Measurements from ENCODE around the gene ADH5. TPM values are rescaled to one million over a fixed set of nuclear protein-coding genes. Genes with fewer than 3 reads are reported as not detected.

The ADH5 gene
- total and polyA plus RNA-seq, 4 donors: 90.4 to 190 (median 120) TPM

DNA sequence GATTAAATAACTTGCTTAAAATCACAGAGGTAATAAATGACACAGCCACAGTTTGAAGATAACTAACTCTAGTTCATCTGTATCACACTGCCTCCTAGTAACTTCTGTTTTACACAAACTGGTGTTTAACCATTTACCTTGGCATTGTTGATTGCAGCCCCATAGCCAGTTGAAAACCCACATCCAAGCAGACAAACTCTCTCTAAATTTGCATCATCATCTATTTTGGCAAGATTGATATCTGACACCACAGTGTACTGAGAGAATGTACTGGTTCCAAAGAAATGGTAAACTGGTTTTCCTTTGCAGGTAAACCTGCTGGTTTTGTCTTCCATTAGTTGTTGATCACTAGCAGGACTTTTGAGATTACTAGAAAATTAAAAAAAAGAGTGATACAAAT is 47.7 kb upstream of the ADH5 start:
- Histone ChIP-seq H3K4me3 (ENCODE audit: low read depth in 1 of 3, low read length in 3 of 3) (no peak overlapping the region), H3K27me3 (ENCODE audit: control insufficient read depth in 4 of 4, insufficient read depth in 4 of 4, low read length in 3 of 4) (no peaks in the 10 kb centered on the region), H3K36me3 (ENCODE audit: control insufficient read depth in 4 of 4, insufficient read depth in 3 of 4, low read depth in 1 of 4, low read length in 3 of 4) (peaks cover 0 to 39% (median 10%) of the 10 kb centered on the region in 4 donors), H3K9ac (ENCODE audit: low read depth in 1 of 2, low read length in 2 of 2) (no peak overlapping the region), H3K4me1 (ENCODE audit: control insufficient read depth in 4 of 4, insufficient read depth in 4 of 4, low read length in 3 of 4) (peaks cover 7 to 47% (median 14%) of the 10 kb centered on the region in 4 donors), H3K27ac (ENCODE audit: low read depth in 1 of 2, low read length in 2 of 2) (no peak overlapping the region), H3K9me3 (ENCODE audit: control insufficient read depth in 4 of 4, low read length in 3 of 4) (no peaks in the 10 kb centered on the region)
- DNase-seq (ENCODE audit: low spot score): no peak
- TF ChIP-seq HNF4A (conservative IDR thresholded peaks at IDR 0.05) (no peak), HNF4G (IDR thresholded peaks at IDR 0.05) (no peak), RXRA (IDR thresholded peaks at IDR 0.05) (peak in 1 of 2 donors; percentile 31), FOXA2 (IDR thresholded peaks at IDR 0.05) (peak; percentile 33), NR2F2 (IDR thresholded peaks at IDR 0.05) (no peak), RAD21 (IDR thresholded peaks at IDR 0.05) (peak; percentile 11 to 25), SP1 (IDR thresholded peaks at IDR 0.05) (no peak), YY1 (IDR thresholded peaks at IDR 0.05) (peak; percentile 50)
- TF ChIP-seq, protein P1, sequence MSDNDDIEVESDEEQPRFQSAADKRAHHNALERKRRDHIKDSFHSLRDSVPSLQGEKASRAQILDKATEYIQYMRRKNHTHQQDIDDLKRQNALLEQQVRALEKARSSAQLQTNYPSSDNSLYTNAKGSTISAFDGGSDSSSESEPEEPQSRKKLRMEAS (IDR thresholded peaks at IDR 0.05): no peak
- TF ChIP-seq, protein P2, sequence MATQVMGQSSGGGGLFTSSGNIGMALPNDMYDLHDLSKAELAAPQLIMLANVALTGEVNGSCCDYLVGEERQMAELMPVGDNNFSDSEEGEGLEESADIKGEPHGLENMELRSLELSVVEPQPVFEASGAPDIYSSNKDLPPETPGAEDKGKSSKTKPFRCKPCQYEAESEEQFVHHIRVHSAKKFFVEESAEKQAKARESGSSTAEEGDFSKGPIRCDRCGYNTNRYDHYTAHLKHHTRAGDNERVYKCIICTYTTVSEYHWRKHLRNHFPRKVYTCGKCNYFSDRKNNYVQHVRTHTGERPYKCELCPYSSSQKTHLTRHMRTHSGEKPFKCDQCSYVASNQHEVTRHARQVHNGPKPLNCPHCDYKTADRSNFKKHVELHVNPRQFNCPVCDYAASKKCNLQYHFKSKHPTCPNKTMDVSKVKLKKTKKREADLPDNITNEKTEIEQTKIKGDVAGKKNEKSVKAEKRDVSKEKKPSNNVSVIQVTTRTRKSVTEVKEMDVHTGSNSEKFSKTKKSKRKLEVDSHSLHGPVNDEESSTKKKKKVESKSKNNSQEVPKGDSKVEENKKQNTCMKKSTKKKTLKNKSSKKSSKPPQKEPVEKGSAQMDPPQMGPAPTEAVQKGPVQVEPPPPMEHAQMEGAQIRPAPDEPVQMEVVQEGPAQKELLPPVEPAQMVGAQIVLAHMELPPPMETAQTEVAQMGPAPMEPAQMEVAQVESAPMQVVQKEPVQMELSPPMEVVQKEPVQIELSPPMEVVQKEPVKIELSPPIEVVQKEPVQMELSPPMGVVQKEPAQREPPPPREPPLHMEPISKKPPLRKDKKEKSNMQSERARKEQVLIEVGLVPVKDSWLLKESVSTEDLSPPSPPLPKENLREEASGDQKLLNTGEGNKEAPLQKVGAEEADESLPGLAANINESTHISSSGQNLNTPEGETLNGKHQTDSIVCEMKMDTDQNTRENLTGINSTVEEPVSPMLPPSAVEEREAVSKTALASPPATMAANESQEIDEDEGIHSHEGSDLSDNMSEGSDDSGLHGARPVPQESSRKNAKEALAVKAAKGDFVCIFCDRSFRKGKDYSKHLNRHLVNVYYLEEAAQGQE (IDR thresholded peaks at IDR 0.05): peak; percentile 19
- TF ChIP-seq, protein P3, sequence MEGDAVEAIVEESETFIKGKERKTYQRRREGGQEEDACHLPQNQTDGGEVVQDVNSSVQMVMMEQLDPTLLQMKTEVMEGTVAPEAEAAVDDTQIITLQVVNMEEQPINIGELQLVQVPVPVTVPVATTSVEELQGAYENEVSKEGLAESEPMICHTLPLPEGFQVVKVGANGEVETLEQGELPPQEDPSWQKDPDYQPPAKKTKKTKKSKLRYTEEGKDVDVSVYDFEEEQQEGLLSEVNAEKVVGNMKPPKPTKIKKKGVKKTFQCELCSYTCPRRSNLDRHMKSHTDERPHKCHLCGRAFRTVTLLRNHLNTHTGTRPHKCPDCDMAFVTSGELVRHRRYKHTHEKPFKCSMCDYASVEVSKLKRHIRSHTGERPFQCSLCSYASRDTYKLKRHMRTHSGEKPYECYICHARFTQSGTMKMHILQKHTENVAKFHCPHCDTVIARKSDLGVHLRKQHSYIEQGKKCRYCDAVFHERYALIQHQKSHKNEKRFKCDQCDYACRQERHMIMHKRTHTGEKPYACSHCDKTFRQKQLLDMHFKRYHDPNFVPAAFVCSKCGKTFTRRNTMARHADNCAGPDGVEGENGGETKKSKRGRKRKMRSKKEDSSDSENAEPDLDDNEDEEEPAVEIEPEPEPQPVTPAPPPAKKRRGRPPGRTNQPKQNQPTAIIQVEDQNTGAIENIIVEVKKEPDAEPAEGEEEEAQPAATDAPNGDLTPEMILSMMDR (IDR thresholded peaks at IDR 0.05; ENCODE audit: low read depth, low read length, missing input control): no peak
- TF ChIP-seq, protein P4, sequence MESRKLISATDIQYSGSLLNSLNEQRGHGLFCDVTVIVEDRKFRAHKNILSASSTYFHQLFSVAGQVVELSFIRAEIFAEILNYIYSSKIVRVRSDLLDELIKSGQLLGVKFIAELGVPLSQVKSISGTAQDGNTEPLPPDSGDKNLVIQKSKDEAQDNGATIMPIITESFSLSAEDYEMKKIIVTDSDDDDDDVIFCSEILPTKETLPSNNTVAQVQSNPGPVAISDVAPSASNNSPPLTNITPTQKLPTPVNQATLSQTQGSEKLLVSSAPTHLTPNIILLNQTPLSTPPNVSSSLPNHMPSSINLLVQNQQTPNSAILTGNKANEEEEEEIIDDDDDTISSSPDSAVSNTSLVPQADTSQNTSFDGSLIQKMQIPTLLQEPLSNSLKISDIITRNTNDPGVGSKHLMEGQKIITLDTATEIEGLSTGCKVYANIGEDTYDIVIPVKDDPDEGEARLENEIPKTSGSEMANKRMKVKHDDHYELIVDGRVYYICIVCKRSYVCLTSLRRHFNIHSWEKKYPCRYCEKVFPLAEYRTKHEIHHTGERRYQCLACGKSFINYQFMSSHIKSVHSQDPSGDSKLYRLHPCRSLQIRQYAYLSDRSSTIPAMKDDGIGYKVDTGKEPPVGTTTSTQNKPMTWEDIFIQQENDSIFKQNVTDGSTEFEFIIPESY (IDR thresholded peaks at IDR 0.05): no peak
- TF ChIP-seq, protein P5, sequence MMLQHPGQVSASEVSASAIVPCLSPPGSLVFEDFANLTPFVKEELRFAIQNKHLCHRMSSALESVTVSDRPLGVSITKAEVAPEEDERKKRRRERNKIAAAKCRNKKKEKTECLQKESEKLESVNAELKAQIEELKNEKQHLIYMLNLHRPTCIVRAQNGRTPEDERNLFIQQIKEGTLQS (IDR thresholded peaks at IDR 0.05): peak; percentile 49

DNA sequence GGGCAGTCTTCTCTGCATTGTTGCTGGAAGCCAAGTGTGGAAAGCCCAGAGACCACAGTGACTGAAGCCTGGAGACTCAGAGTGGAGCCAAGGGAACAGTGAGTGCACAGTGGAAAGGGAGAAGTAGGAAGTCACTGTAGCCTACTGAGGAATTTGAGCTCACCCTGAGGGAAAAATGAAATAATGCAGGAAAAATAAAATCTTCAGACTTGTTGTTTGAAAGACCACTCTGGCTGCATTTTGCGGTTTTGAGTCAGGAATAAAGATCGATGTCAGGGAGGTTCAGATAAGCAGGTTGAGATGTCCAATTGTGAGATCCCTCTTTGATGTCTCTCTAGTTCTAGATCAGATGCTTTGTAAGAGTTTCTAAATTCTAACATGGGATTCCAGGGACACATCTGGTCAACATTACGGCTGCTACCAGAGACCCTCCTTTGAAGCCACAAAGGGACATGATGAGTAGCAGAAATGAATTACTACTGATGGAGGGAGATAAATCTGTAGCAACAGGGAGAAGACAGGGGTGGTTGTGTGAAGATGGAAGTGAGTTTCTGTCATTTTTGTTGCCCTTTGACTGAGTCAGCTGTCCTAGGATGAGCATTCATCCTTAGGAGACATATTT is 47.1 kb upstream of the ADH5 start:
- H3K4me1 ChIP-seq (ENCODE audit: control insufficient read depth in 4 of 4, insufficient read depth in 4 of 4, low read length in 3 of 4): peaks cover 7 to 40% (median 13%) of the 10 kb centered on the region in 4 donors
- H3K9me3 ChIP-seq (ENCODE audit: control insufficient read depth in 4 of 4, low read length in 3 of 4): no peaks in the 10 kb centered on the region
- peaks cover 0 to 39% (median 12%) of the 10 kb centered on the region in 4 donors for H3K36me3 ChIP-seq (ENCODE audit: control insufficient read depth in 4 of 4, insufficient read depth in 3 of 4, low read depth in 1 of 4, low read length in 3 of 4)
- DNase-seq (ENCODE audit: low spot score): no peak
- no peak overlapping the region for H3K27ac ChIP-seq (ENCODE audit: low read depth in 1 of 2, low read length in 2 of 2)
- H3K27me3 ChIP-seq (ENCODE audit: control insufficient read depth in 4 of 4, insufficient read depth in 4 of 4, low read length in 3 of 4): no peaks in the 10 kb centered on the region
- H3K9ac ChIP-seq (ENCODE audit: low read depth in 1 of 2, low read length in 2 of 2): no peak overlapping the region
- no peak overlapping the region for H3K4me3 ChIP-seq (ENCODE audit: low read depth in 1 of 3, low read length in 3 of 3)
- TF ChIP-seq YY1 (IDR thresholded peaks at IDR 0.05): no peak
- no peak for TF ChIP-seq EGR1 (IDR thresholded peaks at IDR 0.05; ENCODE audit: low read depth in 2 of 2)
- TF ChIP-seq, protein P4 (IDR thresholded peaks at IDR 0.05): no peak
- no peak for TF ChIP-seq JUND (IDR thresholded peaks at IDR 0.05)
- WGBS: 41% methylated on average over 3 of the region's 3 CpGs

Measured in liver (tissue), 9 donors.